Measurements from ENCODE around the gene ARPC1B. TPM values are rescaled to one million over a fixed set of nuclear protein-coding genes. Genes with fewer than 3 reads are reported as not detected.

ARPC1B gene
- polyA plus RNA-seq, 1 experiment, result 190 TPM

DNA sequence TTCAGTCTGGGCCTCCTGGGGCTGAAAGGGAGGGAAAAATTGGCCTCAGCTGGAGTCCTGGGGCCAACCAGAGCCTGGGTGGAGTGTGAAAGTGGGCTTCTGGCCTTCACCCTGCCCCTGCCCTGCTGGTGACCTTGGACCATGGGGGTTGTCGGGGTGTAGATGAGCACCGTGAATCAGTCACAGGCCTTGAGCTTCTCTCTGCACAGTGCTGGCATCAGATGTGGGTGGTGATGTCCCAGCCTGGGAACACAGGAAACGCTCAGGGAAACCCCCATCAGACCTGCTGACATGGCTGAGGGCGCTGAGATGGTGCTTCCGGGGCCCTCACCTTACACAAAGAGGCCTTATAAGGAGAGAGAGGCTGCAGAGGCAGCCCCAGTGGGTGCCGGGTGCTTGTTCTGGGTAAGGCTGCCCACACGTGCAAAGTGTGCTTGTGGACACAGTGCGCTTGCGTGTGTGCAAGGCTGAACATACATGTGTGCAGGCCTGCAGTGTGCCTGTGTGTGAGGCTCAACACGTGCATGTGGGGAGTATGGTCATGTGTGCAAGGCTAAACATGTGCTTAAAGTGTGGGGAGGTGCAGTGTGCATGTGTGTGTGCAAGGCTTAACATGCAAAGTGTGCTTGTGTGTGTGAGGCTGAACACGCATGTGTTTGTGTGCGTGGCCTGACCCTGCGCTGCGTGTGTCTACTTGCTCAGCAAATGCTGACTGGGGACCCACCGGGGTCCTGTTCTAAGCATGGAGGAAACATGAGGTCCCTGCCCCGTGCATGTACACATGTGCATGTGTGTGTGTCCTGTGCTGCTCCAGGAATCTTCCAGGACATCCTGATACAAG lies 6.5 kb downstream of the ARPC1B start:
- TF ChIP-seq CTCF (IDR thresholded peaks at IDR 0.05; ENCODE audit: low read depth, low read length), result no peak
- no peak for DNase-seq (ENCODE audit: low read depth, low spot score)
- ChIA-PET POLR2A (no interaction called here), CTCF (no interaction called here)
- H3K9me3 ChIP-seq (ENCODE audit: control insufficient read depth, insufficient read depth, low read length), result no peaks in the 10 kb centered on the region
- no peak overlapping the region for H3K27ac ChIP-seq (ENCODE audit: low read depth, low read length)
- H3K27me3 ChIP-seq (ENCODE audit: control insufficient read depth, insufficient read depth, low read length), result no peaks in the 10 kb centered on the region
- H3K4me3 ChIP-seq (ENCODE audit: low read depth, low read length), result no peak overlapping the region

- POLR2A ChIA-PET, result no interaction called here
- Histone ChIP-seq H3K27ac (ENCODE audit: low read depth, low read length) (no peak overlapping the region), H3K4me3 (ENCODE audit: low read depth, low read length) (no peak overlapping the region), H3K27me3 (ENCODE audit: control insufficient read depth, insufficient read depth, low read length) (no peaks in the 10 kb centered on the region), H3K9me3 (ENCODE audit: control insufficient read depth, insufficient read depth, low read length) (no peaks in the 10 kb centered on the region)
- TF ChIP-seq CTCF (IDR thresholded peaks at IDR 0.05; ENCODE audit: low read depth, low read length), result no peak
- no peak for DNase-seq (ENCODE audit: low read depth, low spot score)
- CTCF ChIA-PET, result interaction anchor here (0.6 kb wide), 1 partner anchor 11 kb away, joined by 3 read pairs; no protein-coding TSS in a partner anchor
These were observed 7.1 kb downstream of the ARPC1B start for GRCh38 chr7:99381664-99382075.

DNA sequence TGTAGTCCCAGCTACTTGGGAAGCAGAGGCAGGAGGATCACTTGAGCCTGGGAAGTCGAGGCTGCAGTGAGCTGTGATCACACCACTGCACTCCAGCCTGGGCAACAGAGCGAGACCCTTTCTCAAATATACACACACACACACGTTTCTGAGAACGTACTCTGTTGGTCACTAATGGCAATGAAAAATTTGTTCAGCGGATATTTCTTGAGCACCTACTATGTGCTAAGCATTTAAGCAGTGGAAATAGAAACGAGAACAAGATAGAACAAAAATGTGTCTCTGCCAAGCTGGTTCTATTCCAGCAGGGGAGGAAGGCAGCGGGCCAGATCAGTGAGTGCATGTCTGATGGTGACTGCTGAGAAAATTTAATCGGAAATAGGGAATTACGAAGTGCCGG lies 8.7 kb downstream of the ARPC1B start:
- TF ChIP-seq CTCF (IDR thresholded peaks at IDR 0.05; ENCODE audit: low read depth, low read length), result no peak
- CTCF ChIA-PET, result no interaction called here
- H3K27me3 ChIP-seq (ENCODE audit: control insufficient read depth, insufficient read depth, low read length), result no peaks in the 10 kb centered on the region
- POLR2A ChIA-PET, result no interaction called here
- DNase-seq (ENCODE audit: low read depth, low spot score), result no peak
- H3K9me3 ChIP-seq (ENCODE audit: control insufficient read depth, insufficient read depth, low read length), result no peaks in the 10 kb centered on the region
- no peak overlapping the region for H3K4me3 ChIP-seq (ENCODE audit: low read depth, low read length)
- H3K27ac ChIP-seq (ENCODE audit: low read depth, low read length), result no peak overlapping the region

- H3K4me3 ChIP-seq (ENCODE audit: low read depth, low read length), result no peak overlapping the region
- no peaks in the 10 kb centered on the region for H3K9me3 ChIP-seq (ENCODE audit: control insufficient read depth, insufficient read depth, low read length)
- DNase-seq (ENCODE audit: low read depth, low spot score), result no peak
- ChIA-PET CTCF (no interaction called here), POLR2A (no interaction called here)
- no peak for TF ChIP-seq CTCF (IDR thresholded peaks at IDR 0.05; ENCODE audit: low read depth, low read length)
- H3K27ac ChIP-seq (ENCODE audit: low read depth, low read length), result no peak overlapping the region
- no peaks in the 10 kb centered on the region for H3K27me3 ChIP-seq (ENCODE audit: control insufficient read depth, insufficient read depth, low read length)
These were observed 9.4 kb downstream of the ARPC1B start for GRCh38 chr7:99383791-99384370.

DNA sequence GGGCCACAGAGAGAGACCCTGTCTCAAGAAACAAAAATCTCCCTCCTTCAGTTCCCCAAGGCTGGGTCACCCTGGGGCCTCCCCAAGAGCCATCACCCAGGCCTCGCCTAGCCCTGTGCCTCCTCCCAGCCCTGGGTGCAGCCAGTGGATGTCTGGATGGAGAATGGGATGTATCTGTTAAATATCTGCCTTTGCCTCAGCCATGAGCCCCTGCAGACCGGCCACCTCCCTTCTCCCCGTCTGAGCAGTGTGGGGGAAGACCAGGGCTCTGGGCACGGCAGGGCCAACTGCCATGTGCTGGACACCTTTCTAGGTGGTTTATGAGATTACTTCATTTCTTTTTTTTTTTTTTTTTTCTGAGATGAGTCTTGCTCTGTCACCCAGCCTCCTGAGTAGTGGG lies 10.0 kb downstream of the ARPC1B start:
- Histone ChIP-seq H3K27me3 (ENCODE audit: control insufficient read depth, insufficient read depth, low read length) (no peaks in the 10 kb centered on the region), H3K27ac (ENCODE audit: low read depth, low read length) (no peak overlapping the region), H3K9me3 (ENCODE audit: control insufficient read depth, insufficient read depth, low read length) (no peaks in the 10 kb centered on the region), H3K4me3 (ENCODE audit: low read depth, low read length) (no peak overlapping the region)
- TF ChIP-seq CTCF (IDR thresholded peaks at IDR 0.05; ENCODE audit: low read depth, low read length), result no peak
- DNase-seq (ENCODE audit: low read depth, low spot score), result no peak
- POLR2A ChIA-PET, result no interaction called here
- CTCF ChIA-PET, result no interaction called here

All from AG04450 (cell line).